HepG2 (cell line): Measurements from ENCODE around the gene MCOLN1. TPM values are rescaled to one million over a fixed set of nuclear protein-coding genes. Genes with fewer than 3 reads are reported as not detected.

Experiments used
- ARHGAP35 ChIP-seq: sonication (generic); formaldehyde crosslinking; IDR thresholded peaks from 2 replicates; pipeline ENCODE4 v1.9.0; 2022; ENCODE audit warnings: mild to moderate bottlenecking, inconsistent platforms, moderate library complexity, missing genetic modification reagents, borderline replicate concordance
- FOXC1 ChIP-seq: sonication (generic); formaldehyde crosslinking; IDR thresholded peaks from 2 replicates; pipeline ENCODE4 v1.8.0; 2022; ENCODE audit warnings: mild to moderate bottlenecking, missing genetic modification reagents, borderline replicate concordance
- GATAD2A ChIP-seq: IDR thresholded peaks from 2 replicates; pipeline ENCODE4 v1.6.1; 2016
- HDAC1 ChIP-seq: sonication (generic); formaldehyde crosslinking; IDR thresholded peaks from 2 replicates; pipeline ENCODE4 v1.5.1; 2020; ENCODE audit warnings: mild to moderate bottlenecking, missing genetic modification reagents
- KDM1A ChIP-seq: IDR thresholded peaks from 2 replicates; pipeline ENCODE4 v1.6.1; 2016; ENCODE audit warnings: missing compliant biosample characterization
- MTF2 ChIP-seq: sonication (generic); formaldehyde crosslinking; IDR thresholded peaks from 2 replicates; pipeline ENCODE4 v1.5.0; 2020; ENCODE audit warnings: missing genetic modification reagents, borderline replicate concordance
- PHB2 ChIP-seq: fragments of 450-650 bp; IDR thresholded peaks from 2 replicates; pipeline ENCODE4 v1.6.1; 2018; ENCODE audit not compliant: partially characterized antibody
- PHF20 ChIP-seq: sonication (generic); formaldehyde crosslinking; IDR thresholded peaks from 2 replicates; pipeline ENCODE4 v1.5.0; 2020; ENCODE audit warnings: mild to moderate bottlenecking, missing genetic modification reagents
- RBAK ChIP-seq: sonication (generic); formaldehyde crosslinking; IDR thresholded peaks from 2 replicates; pipeline ENCODE4 v1.5.1; 2020; ENCODE audit warnings: mild to moderate bottlenecking, missing genetic modification reagents
- RXRB ChIP-seq: IDR thresholded peaks from 2 replicates; pipeline ENCODE4 v1.6.1; 2016; ENCODE audit warnings: borderline replicate concordance, missing genetic modification reagents, missing compliant biosample characterization
- SNAI1 ChIP-seq: sonication (generic); formaldehyde crosslinking; IDR thresholded peaks from 2 replicates; pipeline ENCODE4 v1.5.0; 2020; ENCODE audit warnings: mild to moderate bottlenecking, missing genetic modification reagents, borderline replicate concordance
- TGIF2 ChIP-seq: IDR thresholded peaks from 2 replicates; pipeline ENCODE4 v1.6.1; 2016; ENCODE audit warnings: control low read depth, missing compliant biosample characterization
- ZNF263 ChIP-seq: sonication (generic); formaldehyde crosslinking; IDR thresholded peaks from 2 replicates; pipeline ENCODE4 v1.4.0; 2020; ENCODE audit warnings: missing genetic modification reagents
- ZNF33B ChIP-seq: sonication (generic); formaldehyde crosslinking; IDR thresholded peaks from 2 replicates; pipeline ENCODE4 v1.5.1; 2020; ENCODE audit warnings: mild to moderate bottlenecking, missing genetic modification reagents
- polyA plus RNA-seq, 8 experiments: library from polyadenylated mRNA; depleted of rRNA in 3 of 8; stranded (reverse) in 7 of 8; unstranded in 1 of 8; fragments of >200 nt; fragmentation: Illumina TruSeq in 4 of 8; extraction: Trizol in 4 of 8; gene quantifications; 2 replicates each; pipeline versions ENCODE4 v1.2.1 to v1.2.3, GENCODE V29; 2011 to 2016; ENCODE audit warnings: low read depth in 4 of 8, missing spikeins in 1 of 8, mixed read lengths in 1 of 8; ENCODE audit not compliant: insufficient read depth in 1 of 8
- total RNA-seq, 5 experiments: library from RNA; depleted of rRNA; stranded (reverse); fragments of >200 nt; fragmentation: Illumina TruSeq; extraction: Trizol; gene quantifications; 2 replicates each; pipeline ENCODE4 v1.2.3, GENCODE V29; 2016; ENCODE audit warnings: low read depth in 1 of 5
- TF ChIP-seq, protein P1 (sequence below): sonication (generic); formaldehyde crosslinking; IDR thresholded peaks from 2 replicates; pipeline ENCODE4 v1.5.1; 2020; ENCODE audit warnings: missing genetic modification reagents, mild to moderate bottlenecking, borderline replicate concordance
- TF ChIP-seq, protein P2 (sequence below): sonication (generic); formaldehyde crosslinking; IDR thresholded peaks from 2 replicates; pipeline ENCODE4 v1.5.1; 2020; ENCODE audit warnings: missing genetic modification reagents, mild to moderate bottlenecking, borderline replicate concordance
- TF ChIP-seq, protein P3 (sequence below): sonication (generic); formaldehyde crosslinking; IDR thresholded peaks from 2 replicates; pipeline ENCODE4 v1.5.0; 2020; ENCODE audit warnings: missing genetic modification reagents
- TF ChIP-seq, protein P4 (sequence below), 2 experiments: sonication (generic) in 1 of 2; formaldehyde crosslinking in 1 of 2; IDR thresholded peaks; 2 replicates each; pipeline versions ENCODE4 v1.4.0 to v1.6.1; 2018 to 2020; ENCODE audit warnings: missing genetic modification reagents in 2 of 2, borderline replicate concordance in 1 of 2, low read depth in 1 of 2, mild to moderate bottlenecking in 1 of 2, missing biosample characterization in 1 of 2
- TF ChIP-seq, protein P5 (sequence below): IDR thresholded peaks from 2 replicates; pipeline ENCODE4 v1.6.1; 2016; ENCODE audit warnings: mild to moderate bottlenecking
- TF ChIP-seq, protein P6 (sequence below): sonication (generic); formaldehyde crosslinking; IDR thresholded peaks from 2 replicates; pipeline ENCODE4 v1.4.0; 2020; ENCODE audit warnings: low read depth, mild to moderate bottlenecking, missing genetic modification reagents

MCOLN1 gene
- total and polyA plus RNA-seq, 2 of the 13 experiments (the other 11 are each of a cell fraction or from before 2014, with no cell fraction given), result 3.4 to 15.7 TPM

DNA sequence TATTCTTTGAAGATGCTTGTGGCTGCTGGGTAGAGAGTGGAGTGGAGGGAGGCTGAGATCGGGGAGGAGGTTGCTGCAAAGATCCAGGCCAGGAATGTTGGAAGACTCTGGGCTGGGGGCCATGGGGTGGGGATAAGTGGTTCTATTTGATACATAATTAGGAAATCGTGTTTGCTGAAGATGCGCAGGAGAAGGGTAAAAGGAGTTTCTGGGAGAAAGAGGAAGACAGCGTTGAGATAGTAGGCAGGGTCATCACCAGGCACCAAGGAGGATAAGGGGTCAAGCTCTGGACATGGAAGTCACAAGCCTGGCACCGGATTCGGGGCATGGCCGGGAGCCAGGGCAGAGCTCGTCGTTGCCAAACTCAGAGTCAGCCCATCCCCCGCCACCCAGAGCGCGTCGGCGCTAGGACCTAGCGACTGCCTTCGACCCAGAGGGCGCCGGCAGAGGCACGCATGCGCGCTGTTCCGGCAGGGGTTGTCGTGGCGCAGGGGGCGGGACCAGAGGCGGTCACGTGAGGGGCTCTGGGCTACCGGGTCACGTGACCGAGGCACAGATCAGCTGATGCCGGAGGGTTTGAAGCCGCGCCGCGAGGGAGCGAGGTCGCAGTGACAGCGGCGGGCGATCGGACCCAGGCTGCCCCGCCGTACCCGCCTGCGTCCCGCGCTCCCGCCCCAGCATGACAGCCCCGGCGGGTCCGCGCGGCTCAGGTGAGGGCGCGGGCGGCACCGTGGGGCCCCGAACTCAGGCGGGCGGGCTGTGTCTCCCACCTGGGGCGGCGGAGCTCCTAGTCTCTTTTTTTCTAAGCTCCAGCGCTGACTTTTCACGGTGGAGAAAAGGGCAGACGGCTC is at the start of gene MCOLN1 (continued):
- TF ChIP-seq, protein P1, sequence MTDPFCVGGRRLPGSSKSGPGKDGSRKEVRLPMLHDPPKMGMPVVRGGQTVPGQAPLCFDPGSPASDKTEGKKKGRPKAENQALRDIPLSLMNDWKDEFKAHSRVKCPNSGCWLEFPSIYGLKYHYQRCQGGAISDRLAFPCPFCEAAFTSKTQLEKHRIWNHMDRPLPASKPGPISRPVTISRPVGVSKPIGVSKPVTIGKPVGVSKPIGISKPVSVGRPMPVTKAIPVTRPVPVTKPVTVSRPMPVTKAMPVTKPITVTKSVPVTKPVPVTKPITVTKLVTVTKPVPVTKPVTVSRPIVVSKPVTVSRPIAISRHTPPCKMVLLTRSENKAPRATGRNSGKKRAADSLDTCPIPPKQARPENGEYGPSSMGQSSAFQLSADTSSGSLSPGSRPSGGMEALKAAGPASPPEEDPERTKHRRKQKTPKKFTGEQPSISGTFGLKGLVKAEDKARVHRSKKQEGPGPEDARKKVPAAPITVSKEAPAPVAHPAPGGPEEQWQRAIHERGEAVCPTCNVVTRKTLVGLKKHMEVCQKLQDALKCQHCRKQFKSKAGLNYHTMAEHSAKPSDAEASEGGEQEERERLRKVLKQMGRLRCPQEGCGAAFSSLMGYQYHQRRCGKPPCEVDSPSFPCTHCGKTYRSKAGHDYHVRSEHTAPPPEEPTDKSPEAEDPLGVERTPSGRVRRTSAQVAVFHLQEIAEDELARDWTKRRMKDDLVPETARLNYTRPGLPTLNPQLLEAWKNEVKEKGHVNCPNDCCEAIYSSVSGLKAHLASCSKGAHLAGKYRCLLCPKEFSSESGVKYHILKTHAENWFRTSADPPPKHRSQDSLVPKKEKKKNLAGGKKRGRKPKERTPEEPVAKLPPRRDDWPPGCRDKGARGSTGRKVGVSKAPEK (CRISPR knock-in tag), result no peak
- TF ChIP-seq, protein P2, sequence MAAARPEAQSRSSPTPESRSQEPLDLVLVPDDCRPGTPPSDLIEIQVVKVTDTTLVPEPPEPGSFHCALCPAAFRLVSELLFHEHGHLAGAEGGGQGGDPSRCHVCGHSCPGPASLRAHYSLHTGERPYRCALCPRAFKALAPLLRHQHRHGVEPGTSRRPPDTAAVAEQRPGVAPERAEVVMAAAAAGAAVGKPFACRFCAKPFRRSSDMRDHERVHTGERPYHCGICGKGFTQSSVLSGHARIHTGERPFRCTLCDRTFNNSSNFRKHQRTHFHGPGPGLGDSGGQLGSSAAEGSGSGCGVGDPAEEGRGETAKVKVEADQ (CRISPR knock-in tag), result no peak
- TF ChIP-seq ZNF263 (CRISPR knock-in tag) (peak; percentile 75), RXRB (CRISPR knock-in tag) (peak; percentile 61; the same call in 1 of the 2 replicates), KDM1A (CRISPR knock-in tag) (no peak), ARHGAP35 (CRISPR knock-in tag) (peak; percentile 77), ZNF33B (CRISPR knock-in tag) (no peak), RBAK (CRISPR knock-in tag) (peak; percentile 29; the same call in 1 of the 2 replicates), TGIF2 (CRISPR knock-in tag) (peak; percentile 98), SNAI1 (CRISPR knock-in tag) (no peak), FOXC1 (peak; percentile 90; the same call in 1 of the 2 replicates), PHF20 (peak; percentile 99), GATAD2A (CRISPR knock-in tag) (peak; percentile 68; the same call in 1 of the 2 replicates), PHB2 (no peak), HDAC1 (CRISPR knock-in tag) (peak; percentile 99), MTF2 (CRISPR knock-in tag) (peak; percentile 52; the same call in 1 of the 2 replicates)
- TF ChIP-seq, protein P3, sequence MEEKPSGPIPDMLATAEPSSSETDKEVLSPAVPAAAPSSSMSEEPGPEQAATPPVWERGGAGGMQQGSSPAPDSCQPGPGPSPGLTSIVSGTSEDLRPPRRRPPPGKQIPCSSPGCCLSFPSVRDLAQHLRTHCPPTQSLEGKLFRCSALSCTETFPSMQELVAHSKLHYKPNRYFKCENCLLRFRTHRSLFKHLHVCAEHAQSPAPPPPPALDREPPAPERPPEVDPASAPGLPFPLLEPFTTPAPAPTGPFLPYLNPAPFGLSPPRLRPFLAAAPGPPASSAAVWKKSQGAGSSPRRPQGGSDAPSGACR, result 0 out of 2 replicates have a peak, but pooled peaks have one; percentile 69
- TF ChIP-seq, protein P4, sequence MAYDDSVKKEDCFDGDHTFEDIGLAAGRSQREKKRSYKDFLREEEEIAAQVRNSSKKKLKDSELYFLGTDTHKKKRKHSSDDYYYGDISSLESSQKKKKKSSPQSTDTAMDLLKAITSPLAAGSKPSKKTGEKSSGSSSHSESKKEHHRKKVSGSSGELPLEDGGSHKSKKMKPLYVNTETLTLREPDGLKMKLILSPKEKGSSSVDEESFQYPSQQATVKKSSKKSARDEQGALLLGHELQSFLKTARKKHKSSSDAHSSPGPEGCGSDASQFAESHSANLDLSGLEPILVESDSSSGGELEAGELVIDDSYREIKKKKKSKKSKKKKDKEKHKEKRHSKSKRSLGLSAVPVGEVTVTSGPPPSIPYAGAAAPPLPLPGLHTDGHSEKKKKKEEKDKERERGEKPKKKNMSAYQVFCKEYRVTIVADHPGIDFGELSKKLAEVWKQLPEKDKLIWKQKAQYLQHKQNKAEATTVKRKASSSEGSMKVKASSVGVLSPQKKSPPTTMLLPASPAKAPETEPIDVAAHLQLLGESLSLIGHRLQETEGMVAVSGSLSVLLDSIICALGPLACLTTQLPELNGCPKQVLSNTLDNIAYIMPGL (CRISPR knock-in tag; IDR thresholded peaks at IDR 0.05; ENCODE audit: borderline replicate concordance in 1 of 2, low read depth in 1 of 2), result peak; percentile 76 to 94
- TF ChIP-seq, protein P5, sequence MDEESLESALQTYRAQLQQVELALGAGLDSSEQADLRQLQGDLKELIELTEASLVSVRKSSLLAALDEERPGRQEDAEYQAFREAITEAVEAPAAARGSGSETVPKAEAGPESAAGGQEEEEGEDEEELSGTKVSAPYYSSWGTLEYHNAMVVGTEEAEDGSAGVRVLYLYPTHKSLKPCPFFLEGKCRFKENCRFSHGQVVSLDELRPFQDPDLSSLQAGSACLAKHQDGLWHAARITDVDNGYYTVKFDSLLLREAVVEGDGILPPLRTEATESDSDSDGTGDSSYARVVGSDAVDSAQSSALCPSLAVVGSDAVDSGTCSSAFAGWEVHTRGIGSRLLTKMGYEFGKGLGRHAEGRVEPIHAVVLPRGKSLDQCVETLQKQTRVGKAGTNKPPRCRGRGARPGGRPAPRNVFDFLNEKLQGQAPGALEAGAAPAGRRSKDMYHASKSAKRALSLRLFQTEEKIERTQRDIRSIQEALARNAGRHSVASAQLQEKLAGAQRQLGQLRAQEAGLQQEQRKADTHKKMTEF, result peak; percentile 96
- TF ChIP-seq, protein P6, sequence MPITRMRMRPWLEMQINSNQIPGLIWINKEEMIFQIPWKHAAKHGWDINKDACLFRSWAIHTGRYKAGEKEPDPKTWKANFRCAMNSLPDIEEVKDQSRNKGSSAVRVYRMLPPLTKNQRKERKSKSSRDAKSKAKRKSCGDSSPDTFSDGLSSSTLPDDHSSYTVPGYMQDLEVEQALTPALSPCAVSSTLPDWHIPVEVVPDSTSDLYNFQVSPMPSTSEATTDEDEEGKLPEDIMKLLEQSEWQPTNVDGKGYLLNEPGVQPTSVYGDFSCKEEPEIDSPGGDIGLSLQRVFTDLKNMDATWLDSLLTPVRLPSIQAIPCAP (CRISPR knock-in tag), result peak; percentile 61; the same call in 1 of the 2 replicates
